Measurements from ENCODE around the gene OR5AS1. TPM values are rescaled to one million over a fixed set of nuclear protein-coding genes. Genes with fewer than 3 reads are reported as not detected.

OR5AS1 gene
- total RNA-seq: not detected in 2 replicates

GRCh38 chr11:56027354-56027753 lies at the start of gene OR5AS1:
Gene OR5AS1 (plus strand): TSS chr11:56027654. CDS start chr11:56030419, 2,765 bp downstream.

GRCh38 chr11:55994525-55994924 lies 32.9 kb upstream of the OR5AS1 start, which contains the start of gene OR5F1:
Gene OR5F1 (minus strand): TSS chr11:55994625. CDS start chr11:55994625, 0 bp downstream.

Other genes with a start within 250 kb of the OR5AS1 start
- not detected in 2 replicates for gene OR5D14, start 232.1 kb upstream of the OR5AS1 start, total RNA-seq
- gene OR5L1, start 216.3 kb upstream of the OR5AS1 start, total RNA-seq: not detected in 2 replicates
- not detected in 2 replicates for gene OR5D18, start 208.0 kb upstream of the OR5AS1 start, total RNA-seq
- not detected in 2 replicates for gene OR5L2, start 200.4 kb upstream of the OR5AS1 start, total RNA-seq
- not detected in 2 replicates for gene OR5D16, start 188.9 kb upstream of the OR5AS1 start, total RNA-seq
- not detected in 2 replicates for gene TRIM51, start 144.4 kb upstream of the OR5AS1 start, total RNA-seq
- not detected in 2 replicates for gene OR5W2, start 113.1 kb upstream of the OR5AS1 start, total RNA-seq
- not detected in 2 replicates for gene OR5I1, start 91.3 kb upstream of the OR5AS1 start, total RNA-seq
- gene OR10AG1, start 57.7 kb upstream of the OR5AS1 start, total RNA-seq: not detected in 2 replicates
- gene OR5F1, start 33.0 kb upstream of the OR5AS1 start, total RNA-seq: not detected in 2 replicates
- gene OR8I2, start 65.7 kb downstream of the OR5AS1 start, total RNA-seq: not detected in 2 replicates
- gene OR8H2, start 76.0 kb downstream of the OR5AS1 start, total RNA-seq: not detected in 2 replicates
- gene OR8H3, start 94.7 kb downstream of the OR5AS1 start, total RNA-seq: not detected in 2 replicates
- not detected in 2 replicates for gene OR8J3, start 112.5 kb downstream of the OR5AS1 start, total RNA-seq
- not detected in 2 replicates for gene OR8K5, start 132.7 kb downstream of the OR5AS1 start, total RNA-seq
- gene OR5J2, start 149.0 kb downstream of the OR5AS1 start, total RNA-seq: not detected in 2 replicates
- gene OR5T2, start 206.6 kb downstream of the OR5AS1 start, total RNA-seq: not detected in 2 replicates
- not detected in 2 replicates for gene OR5T3, start 224.6 kb downstream of the OR5AS1 start, total RNA-seq
- gene OR5T1, start 246.5 kb downstream of the OR5AS1 start, total RNA-seq: not detected in 2 replicates

Measured in smooth muscle cell of bladder (primary cell).